Measurements from ENCODE around the gene ZNF511. TPM values are rescaled to one million over a fixed set of nuclear protein-coding genes. Genes with fewer than 3 reads are reported as not detected.

Gene ZNF511, protein sequence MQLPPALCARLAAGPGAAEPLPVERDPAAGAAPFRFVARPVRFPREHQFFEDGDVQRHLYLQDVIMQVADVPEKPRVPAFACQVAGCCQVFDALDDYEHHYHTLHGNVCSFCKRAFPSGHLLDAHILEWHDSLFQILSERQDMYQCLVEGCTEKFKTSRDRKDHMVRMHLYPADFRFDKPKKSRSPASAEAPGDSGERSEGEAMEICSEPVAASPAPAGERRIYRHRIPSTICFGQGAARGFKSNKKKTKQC
- total RNA-seq = 7.2 TPM

DNA sequence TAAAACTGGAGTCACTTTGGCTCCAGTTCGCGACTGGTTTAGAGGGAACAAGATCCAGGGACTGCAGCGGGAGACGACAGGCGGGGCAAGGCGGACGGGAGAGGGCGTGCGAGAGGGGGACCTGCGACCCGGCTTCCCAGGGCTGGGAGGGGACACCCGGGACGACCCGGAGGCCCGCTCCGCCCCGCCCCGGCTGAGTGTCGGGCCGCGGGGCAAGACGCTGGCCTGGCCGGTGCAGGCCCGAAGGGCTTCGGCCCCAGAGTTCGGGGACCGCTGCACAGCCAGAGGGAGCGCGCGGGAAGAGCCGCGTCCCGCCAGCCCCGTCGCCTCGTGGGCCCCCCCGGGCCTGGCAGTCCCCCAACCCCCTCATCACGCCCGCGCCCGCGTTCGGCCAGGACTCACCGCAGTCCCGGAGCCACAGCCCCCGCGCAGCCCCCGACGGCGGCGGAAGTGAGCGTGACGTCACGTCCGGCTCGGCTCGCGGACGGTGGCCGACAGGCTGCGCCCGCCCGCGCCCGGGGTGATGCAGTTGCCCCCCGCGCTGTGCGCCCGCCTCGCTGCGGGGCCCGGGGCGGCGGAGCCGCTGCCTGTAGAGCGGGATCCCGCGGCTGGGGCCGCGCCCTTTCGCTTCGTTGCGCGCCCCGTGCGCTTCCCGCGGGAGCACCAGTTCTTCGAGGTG is at the start of gene ZNF511, which contains the start of gene TUBGCP2:
Gene ZNF511 (plus strand): TSS at position 494 of the 679 bp plus-strand sequence. CDS start 30 bp downstream, at position 524.
Gene TUBGCP2 (minus strand): TSS at position 452 of the 679 bp plus-strand sequence. CDS start 5,931 bp downstream, outside the sequence.

GRCh38 chr10:133276435-133277201 is 32.1 kb upstream of the ZNF511 start, which contains the start of gene ADAM8:
ADAM8 (minus strand) TSS chr10:133276868; CDS start chr10:133276817, 51 bp downstream.

DNA sequence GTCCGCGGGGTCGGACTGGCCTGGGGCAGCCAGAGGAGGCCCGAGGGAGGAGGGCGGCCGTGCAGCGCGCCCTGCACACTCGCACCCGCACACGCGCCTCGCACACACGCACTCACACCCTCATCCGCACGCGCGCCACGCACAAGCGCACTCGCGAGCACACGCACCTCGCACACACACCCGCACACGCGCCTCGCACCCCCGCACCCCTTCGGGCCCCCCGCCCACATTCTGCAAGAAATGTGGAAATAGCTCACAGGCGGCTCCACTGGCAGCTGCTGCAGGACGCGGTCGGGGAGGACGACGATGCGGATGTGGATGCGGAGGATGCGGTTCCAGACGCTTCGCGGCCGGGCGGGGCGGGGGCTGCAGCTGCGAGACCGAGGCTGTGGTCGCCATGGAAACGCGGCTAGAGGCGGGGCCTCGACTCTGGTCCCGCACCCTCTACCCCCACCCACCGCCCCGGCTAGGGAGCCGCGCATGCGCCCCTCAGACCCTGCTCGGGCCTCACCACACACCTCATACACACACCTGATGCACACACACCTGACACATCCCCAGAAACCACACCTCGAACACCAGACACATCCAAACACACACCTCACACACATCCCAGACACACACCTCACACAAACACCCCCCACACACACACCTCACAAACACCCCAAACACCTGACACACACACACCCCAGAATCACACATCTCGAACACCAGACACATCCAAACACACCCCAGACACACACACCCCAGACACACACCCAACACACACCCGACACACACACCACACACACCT is 28.1 kb downstream of the ZNF511 start, which contains the start of gene CALY:
Gene CALY (minus strand): TSS at position 320 of the 793 bp plus-strand sequence. CDS start 7,907 bp downstream, outside the sequence.

GRCh38 chr10:133357285-133358161 is 48.8 kb downstream of the ZNF511 start, which contains the start of gene FUOM:
FUOM (minus strand) TSS chr10:133358019; CDS start chr10:133358007, 12 bp downstream.

Small RNA genes within 50 kb of the gene (small RNA-seq; reads per million reads assigned to genes)
- not detected for gene BANF1P2 (ENCODE audit: low replicate concordance)

Other genes with a start within 250 kb of the ZNF511 start
- 5.3 TPM for gene ADGRA1, start 221.0 kb upstream of the ZNF511 start, total RNA-seq
- gene KNDC1, start 148.7 kb upstream of the ZNF511 start, total RNA-seq = 12.2 TPM
- not detected for gene UTF1, start 78.7 kb upstream of the ZNF511 start, total RNA-seq
- gene VENTX, start 71.1 kb upstream of the ZNF511 start, total RNA-seq = not detected
- gene ADAM8, start 32.0 kb upstream of the ZNF511 start, total RNA-seq = 2.8 TPM
- gene TUBGCP2, start within 50 bp of the ZNF511 start, total RNA-seq = 58.2 TPM
- gene CALY, start 28.0 kb downstream of the ZNF511 start, total RNA-seq = 13.5 TPM
- gene PRAP1, start 38.5 kb downstream of the ZNF511 start, total RNA-seq = not detected
- 11.9 TPM for gene FUOM, start 49.1 kb downstream of the ZNF511 start, total RNA-seq
- gene ECHS1, start 64.4 kb downstream of the ZNF511 start, total RNA-seq = 31.9 TPM
- 13.8 TPM for gene PAOX, start 70.3 kb downstream of the ZNF511 start, total RNA-seq
- gene MTG1, start 85.2 kb downstream of the ZNF511 start, total RNA-seq = 36.3 TPM
- gene SPRN, start 115.7 kb downstream of the ZNF511 start, total RNA-seq = 13.1 TPM
- 2.8 TPM for gene SCART1, start 145.0 kb downstream of the ZNF511 start, total RNA-seq
- gene CYP2E1, start 218.4 kb downstream of the ZNF511 start, total RNA-seq = 16.3 TPM